HFFc6 (cell line): ENCODE results near the gene LOXHD1. TPM values are rescaled to one million over a fixed set of nuclear protein-coding genes. Genes with fewer than 3 reads are reported as not detected.

Experiments used
- DNase-seq: peaks from one replicate; pipeline ENCODE4 v3.0.0-alpha.2; 2018
- H3K27ac Mint-ChIP-seq: 2 replicates; pipeline ENCODE4 v1.8.0; 2020; ENCODE audit warnings: mild to moderate bottlenecking, mixed read lengths
- H3K27me3 Mint-ChIP-seq: 2 replicates; pipeline ENCODE4 v1.8.0; 2021; ENCODE audit warnings: mild to moderate bottlenecking, moderate library complexity, mixed read lengths; ENCODE audit not compliant: insufficient read depth
- H3K36me3 Mint-ChIP-seq: 2 replicates; pipeline ENCODE4 v1.8.0; 2021; ENCODE audit warnings: low read depth, mixed read lengths
- H3K4me1 Mint-ChIP-seq: 2 replicates; pipeline ENCODE4 v1.8.0; 2020; ENCODE audit warnings: low read depth, mixed read lengths
- H3K4me3 Mint-ChIP-seq: 2 replicates; pipeline ENCODE4 v1.8.0; 2020; ENCODE audit warnings: mild to moderate bottlenecking, moderate library complexity, mixed read lengths
- H3K9me3 Mint-ChIP-seq: 2 replicates; pipeline ENCODE4 v1.8.0; 2020; ENCODE audit warnings: mild to moderate bottlenecking, mixed read lengths
- CTCF ChIP-seq: fragments of 200-600 bp; sonication (generic); IDR thresholded peaks from 2 replicates; pipeline ENCODE4 v1.5.0; 2021; ENCODE audit warnings: antibody characterized with exemption, mild to moderate bottlenecking
- total RNA-seq, 6 experiments: library from RNA; stranded (reverse); fragmentation: NEBNext Ultra II Directional; extraction: Animal tissue kit (Norgen Biotek cat#: 25700); gene quantifications; 2 replicates in 1 of 6; 3 replicates in 5 of 6; pipeline ENCODE4 v1.2.3, GENCODE V29; 2021

The LOXHD1 gene
- total RNA-seq, 6 experiments from 2014 or later, result not detected

GRCh38 chr18:46461993-46462392 lies 195.0 kb downstream of the LOXHD1 start:
- H3K27me3 Mint-ChIP-seq, result peaks cover 22% of the 10 kb centered on the region
- TF ChIP-seq CTCF, result no peak
- H3K36me3 Mint-ChIP-seq, result no peaks in the 10 kb centered on the region
- H3K27ac Mint-ChIP-seq, result no peak overlapping the region
- no peak for DNase-seq
- no peak overlapping the region for H3K4me3 Mint-ChIP-seq
- no peaks in the 10 kb centered on the region for H3K9me3 Mint-ChIP-seq
- H3K4me1 Mint-ChIP-seq, result no peaks in the 10 kb centered on the region

- H3K4me1 Mint-ChIP-seq, result no peaks in the 10 kb centered on the region
- H3K4me3 Mint-ChIP-seq, result no peak overlapping the region
- no peaks in the 10 kb centered on the region for H3K36me3 Mint-ChIP-seq
- no peak overlapping the region for H3K27ac Mint-ChIP-seq
- no peak for DNase-seq
- TF ChIP-seq CTCF, result no peak
- no peaks in the 10 kb centered on the region for H3K9me3 Mint-ChIP-seq
- peaks cover 20% of the 10 kb centered on the region for H3K27me3 Mint-ChIP-seq
These were observed 196.3 kb downstream of the LOXHD1 start for GRCh38 chr18:46460754-46461153.

- Mint-ChIP-seq H3K9me3 (no peaks in the 10 kb centered on the region), H3K4me3 (no peak overlapping the region), H3K27me3 (peaks cover 15% of the 10 kb centered on the region), H3K36me3 (no peaks in the 10 kb centered on the region), H3K27ac (no peak overlapping the region), H3K4me1 (no peaks in the 10 kb centered on the region)
- no peak for TF ChIP-seq CTCF
- no peak for DNase-seq
These were observed 197.1 kb downstream of the LOXHD1 start for GRCh38 chr18:46459789-46460455.

GRCh38 chr18:46458472-46458871 lies 198.5 kb downstream of the LOXHD1 start:
- Mint-ChIP-seq H3K4me3 (no peak overlapping the region), H3K27ac (no peak overlapping the region), H3K36me3 (no peaks in the 10 kb centered on the region), H3K9me3 (no peaks in the 10 kb centered on the region), H3K27me3 (peaks cover 10% of the 10 kb centered on the region), H3K4me1 (no peaks in the 10 kb centered on the region)
- no peak for TF ChIP-seq CTCF
- no peak for DNase-seq

- Mint-ChIP-seq H3K27me3 (peaks cover 7% of the 10 kb centered on the region), H3K36me3 (no peaks in the 10 kb centered on the region), H3K27ac (no peak overlapping the region), H3K9me3 (no peaks in the 10 kb centered on the region), H3K4me3 (no peak overlapping the region), H3K4me1 (peaks cover 6% of the 10 kb centered on the region; the same call in 1 of the 2 replicates)
- no peak for DNase-seq
- no peak for TF ChIP-seq CTCF
These were observed 200.3 kb downstream of the LOXHD1 start for GRCh38 chr18:46456691-46457090.

- Mint-ChIP-seq H3K4me3 (no peak overlapping the region), H3K4me1 (peaks cover 6% of the 10 kb centered on the region; the same call in 1 of the 2 replicates), H3K9me3 (no peaks in the 10 kb centered on the region), H3K36me3 (no peaks in the 10 kb centered on the region), H3K27ac (no peak overlapping the region), H3K27me3 (peaks cover 9% of the 10 kb centered on the region)
- TF ChIP-seq CTCF, result no peak
- DNase-seq, result peak; percentile 34
These were observed 204.2 kb downstream of the LOXHD1 start for GRCh38 chr18:46452820-46453219.
